IMR-90 (cell line): ENCODE results near the gene HMGCS2. TPM values are rescaled to one million over a fixed set of nuclear protein-coding genes. Genes with fewer than 3 reads are reported as not detected.
A peak's percentile ranks its signal among the peaks of the same experiment; 100 is the strongest.

Experiments used
- ATAC-seq: fragments of 200-7000 bp; cut with Tn5 transposase; 2 replicates; pipeline ENCODE4 v1.9.1; 2020; ENCODE audit warnings: low read depth, mild to moderate bottlenecking, moderate library complexity
- BruUV-seq: library from RNA; stranded (reverse); fragments of 400-500 nt; replicated peaks from 2 replicates; lab custom pipeline; 2021; lab: Mats Ljungman, UMichigan
- CTCF ChIA-PET: fragments of 300-600 bp; formaldehyde crosslinking; extraction: SDS; loops from one replicate; lab custom pipeline; 2021; ENCODE audit warnings: antibody characterized with exemption; lab: Yijun Ruan, JAX
- POLR2A ChIA-PET: fragments of 300-600 bp; sonication (Branson Sonifier 250); formaldehyde crosslinking; loops from one replicate; lab custom pipeline; 2022; ENCODE audit warnings: antibody characterized with exemption; ENCODE audit not compliant: unreplicated experiment; lab: Charles Lee
- DNase-seq: peaks from one replicate; pipeline ENCODE4 v3.0.0; 2013
- H2AFZ ChIP-seq: replicated peaks from 2 replicates; pipeline ENCODE3; 2013; ENCODE audit warnings: low read length, mild to moderate bottlenecking; ENCODE audit not compliant: poor library complexity
- H2AK5ac ChIP-seq: 2 replicates; pipeline ENCODE4 v1.6.1; 2013; ENCODE audit warnings: low read depth, low read length, inconsistent platforms
- H2AK9ac ChIP-seq: replicated peaks from 2 replicates; pipeline ENCODE3; 2013; ENCODE audit warnings: mild to moderate bottlenecking, low read depth, low read length, moderate library complexity; ENCODE audit not compliant: poor library complexity
- H2BK120ac ChIP-seq: 2 replicates; pipeline ENCODE4 v1.6.1; 2013; ENCODE audit warnings: low read depth, low read length, inconsistent platforms
- H2BK15ac ChIP-seq: 3 replicates; pipeline ENCODE4 v1.6.1; 2013; ENCODE audit warnings: low read depth, low read length, inconsistent platforms
- H2BK20ac ChIP-seq: 2 replicates; pipeline ENCODE4 v1.6.1; 2013; ENCODE audit warnings: low read depth, mild to moderate bottlenecking, inconsistent platforms, low read length, moderate library complexity
- H2BK5ac ChIP-seq: 2 replicates; pipeline ENCODE4 v1.6.1; 2013; ENCODE audit warnings: mild to moderate bottlenecking, low read depth, low read length, inconsistent platforms; ENCODE audit not compliant: poor library complexity, severe bottlenecking
- H3K14ac ChIP-seq: replicated peaks from 2 replicates; pipeline ENCODE4 v1.6.1; 2013; ENCODE audit warnings: low read depth, low read length, inconsistent platforms
- H3K18ac ChIP-seq: 2 replicates; pipeline ENCODE4 v1.6.1; 2013; ENCODE audit warnings: low read depth, low read length, control low read depth
- H3K23ac ChIP-seq: 2 replicates; pipeline ENCODE4 v1.6.1; 2013; ENCODE audit warnings: low read depth, low read length, inconsistent platforms
- H3K27ac ChIP-seq: 2 replicates; pipeline ENCODE4 v1.5.1; 2013; ENCODE audit warnings: mild to moderate bottlenecking, control low read depth, low read length; ENCODE audit not compliant: insufficient read depth
- H3K27me3 ChIP-seq: 2 replicates; pipeline ENCODE4 v1.6.1; 2013; ENCODE audit warnings: low read length; ENCODE audit not compliant: control insufficient read depth, insufficient read depth
- H3K36me3 ChIP-seq: 2 replicates; pipeline ENCODE4 v1.6.1; 2013; ENCODE audit warnings: low read length, mixed read lengths; ENCODE audit not compliant: control insufficient read depth, insufficient read depth
- H3K4ac ChIP-seq: 2 replicates; pipeline ENCODE4 v1.6.1; 2013; ENCODE audit warnings: low read depth, low read length, inconsistent platforms
- H3K4me1 ChIP-seq: 2 replicates; pipeline ENCODE4 v1.6.1; 2013; ENCODE audit warnings: low read length, mixed read lengths; ENCODE audit not compliant: control insufficient read depth, insufficient read depth
- H3K4me2 ChIP-seq: 2 replicates; pipeline ENCODE4 v1.6.1; 2013; ENCODE audit warnings: low read depth, mild to moderate bottlenecking, control low read depth, low read length, moderate library complexity
- H3K4me3 ChIP-seq: 2 replicates; pipeline ENCODE4 v1.5.1; 2013; ENCODE audit warnings: low read depth, mild to moderate bottlenecking, control low read depth, low read length, moderate library complexity; ENCODE audit not compliant: insufficient read depth
- H3K56ac ChIP-seq: 2 replicates; pipeline ENCODE4 v1.6.1; 2013; ENCODE audit warnings: low read length, inconsistent platforms; ENCODE audit not compliant: insufficient read depth; ENCODE audit errors: extremely low read depth
- H3K79me1 ChIP-seq, 2 experiments: 2 replicates each; pipeline ENCODE4 v1.6.1; 2013; ENCODE audit warnings: low read length in 2 of 2, inconsistent platforms in 1 of 2, low read depth in 1 of 2
- H3K9ac ChIP-seq: 2 replicates; pipeline ENCODE4 v1.6.1; 2013; ENCODE audit warnings: low read depth, low read length, control low read depth
- H3K9me1 ChIP-seq: 2 replicates; pipeline ENCODE4 v1.6.1; 2013; ENCODE audit warnings: low read length, inconsistent platforms; ENCODE audit not compliant: insufficient read depth
- H3K9me3 ChIP-seq: 2 replicates; pipeline ENCODE4 v1.6.1; 2013; ENCODE audit warnings: low read length; ENCODE audit not compliant: control insufficient read depth, insufficient read depth
- H4K20me1 ChIP-seq: 2 replicates; pipeline ENCODE4 v1.6.1; 2013; ENCODE audit warnings: low read length, inconsistent platforms; ENCODE audit not compliant: insufficient read depth
- H4K5ac ChIP-seq: 2 replicates; pipeline ENCODE4 v1.6.1; 2013; ENCODE audit warnings: mild to moderate bottlenecking, low read depth, low read length, control low read depth
- H4K8ac ChIP-seq, 2 experiments: 2 replicates each; pipeline ENCODE4 v1.6.1; 2013; ENCODE audit warnings: low read depth in 2 of 2, low read length in 2 of 2, control low read depth in 1 of 2, inconsistent platforms in 1 of 2
- H4K91ac ChIP-seq: 2 replicates; pipeline ENCODE4 v1.6.1; 2013; ENCODE audit warnings: low read depth, low read length, inconsistent platforms; ENCODE audit not compliant: insufficient read depth
- CEBPB ChIP-seq: IDR thresholded peaks from 2 replicates; pipeline ENCODE4 v1.6.1; 2012; ENCODE audit warnings: low read depth, low read length, improper control_type of control experiment
- CTCF ChIP-seq: conservative IDR thresholded peaks from 2 replicates; pipeline ENCODE4 v1.5.1; 2012; ENCODE audit warnings: mild to moderate bottlenecking, low read depth, low read length, improper control_type of control experiment
- POLR2A ChIP-seq: IDR thresholded peaks from 2 replicates; pipeline ENCODE4 v1.6.1; 2012; ENCODE audit warnings: mild to moderate bottlenecking, low read depth, low read length
- RAD21 ChIP-seq: IDR thresholded peaks from 2 replicates; pipeline ENCODE4 v1.6.1; 2012; ENCODE audit warnings: low read length, improper control_type of control experiment
- WGBS, 2 experiments: methylation state at CpG; one replicate each; pipeline versions ENCODE4 v1.1.5 to v1.1.7; 2013; ENCODE audit warnings: missing lambda C conversion rate in 2 of 2; ENCODE audit not compliant: insufficient read length in 1 of 2; ENCODE audit errors: extremely low coverage in 2 of 2; 5-methylcytosine and 5-hydroxymethylcytosine counted together
- dilution Hi-C: fragments of 300-500 bp; cut with HindIII; formaldehyde crosslinking; loops from one replicate; pipeline ENCODE4 v1.14.3; 2018; ENCODE audit warnings: low sequenced_read_pairs; ENCODE audit not compliant: unreplicated experiment
- in situ Hi-C: fragments of 300-500 bp; cut with MboI; formaldehyde crosslinking; loops from 3 replicates; pipeline ENCODE4 v1.14.3; 2019; ENCODE audit warnings: low sequenced_read_pairs, inconsistent platforms, mixed read lengths
- intact Hi-C: fragments of 100-400 bp; cut with micrococcal nuclease; formaldehyde crosslinking; loops from 2 replicates; pipeline ENCODE4 v1.10.0; 2022
- polyA plus RNA-seq, 3 experiments: library from polyadenylated mRNA; depleted of rRNA; stranded (reverse); fragments of >200 nt; gene quantifications; 2 replicates each; pipeline ENCODE4 v1.2.3, GENCODE V29; 2012; ENCODE audit warnings: low replicate concordance in 1 of 3
- total RNA-seq: library from RNA; depleted of rRNA; stranded (reverse); fragments of >200 nt; gene quantifications from 2 replicates; pipeline ENCODE4 v1.2.3, GENCODE V29; 2012

HMGCS2 gene
- total and polyA plus RNA-seq, 2 of the 4 experiments (the other 2 are of a cell fraction), result not detected

- H4K5ac ChIP-seq, result no peak overlapping the region
- H2AK9ac ChIP-seq, result no peak overlapping the region
- H3K56ac ChIP-seq, result no peak overlapping the region
- POLR2A ChIA-PET, result no interaction called here
- H2BK20ac ChIP-seq, result no peak overlapping the region
- no TSS peak for BruUV-seq
- no peak overlapping the region for H3K9ac ChIP-seq
- H2AK5ac ChIP-seq, result no peak overlapping the region
- H4K20me1 ChIP-seq, result no peaks in the 10 kb centered on the region
- H3K27ac ChIP-seq, result no peak overlapping the region
- H3K27me3 ChIP-seq, result no peaks in the 10 kb centered on the region
- no peak overlapping the region for H4K91ac ChIP-seq
- H3K4ac ChIP-seq, result no peak overlapping the region
- H3K14ac ChIP-seq, result no peak overlapping the region
- no peak overlapping the region for H4K8ac ChIP-seq
- in situ Hi-C loops (no loop called here), intact Hi-C loops (loop anchor here (5.0 kb wide), 1 partner anchor 83 kb away; no protein-coding TSS in a partner anchor), dilution Hi-C loops (no loop called here)
- no peak overlapping the region for H2AFZ ChIP-seq
- peaks cover 13% of the 10 kb centered on the region for H3K4me1 ChIP-seq
- no peak overlapping the region for H3K23ac ChIP-seq
- H2BK5ac ChIP-seq, result no peak overlapping the region
- H3K9me3 ChIP-seq, result no peaks in the 10 kb centered on the region
- H3K36me3 ChIP-seq, result no peaks in the 10 kb centered on the region
- CTCF ChIA-PET, result interaction anchor here (1.0 kb wide), 1 partner anchor 14 kb away, joined by 3 read pairs; no protein-coding TSS in a partner anchor
- TF ChIP-seq POLR2A (no peak), RAD21 (no peak), CEBPB (peak; percentile 80), CTCF (no peak)
- no peak overlapping the region for H2BK15ac ChIP-seq
- DNase-seq (no peak), ATAC-seq (no peak; the same call in 1 of the 2 replicates)
- H3K4me2 ChIP-seq, result no peak overlapping the region
- no peaks in the 10 kb centered on the region for H3K79me1 ChIP-seq
- no peak overlapping the region for H3K18ac ChIP-seq
- H3K9me1 ChIP-seq, result no peaks in the 10 kb centered on the region; the same call in 1 of the 2 replicates
- WGBS, 2 experiments, result no CpG with 5 or more reads among the region's 3 CpGs
- no peak overlapping the region for H2BK120ac ChIP-seq
- H3K4me3 ChIP-seq, result no peak overlapping the region
These were observed 15.6 kb upstream of the HMGCS2 start for GRCh38 chr1:119784191-119784781.
